Measurements from ENCODE around the gene C6orf47.

DNA sequence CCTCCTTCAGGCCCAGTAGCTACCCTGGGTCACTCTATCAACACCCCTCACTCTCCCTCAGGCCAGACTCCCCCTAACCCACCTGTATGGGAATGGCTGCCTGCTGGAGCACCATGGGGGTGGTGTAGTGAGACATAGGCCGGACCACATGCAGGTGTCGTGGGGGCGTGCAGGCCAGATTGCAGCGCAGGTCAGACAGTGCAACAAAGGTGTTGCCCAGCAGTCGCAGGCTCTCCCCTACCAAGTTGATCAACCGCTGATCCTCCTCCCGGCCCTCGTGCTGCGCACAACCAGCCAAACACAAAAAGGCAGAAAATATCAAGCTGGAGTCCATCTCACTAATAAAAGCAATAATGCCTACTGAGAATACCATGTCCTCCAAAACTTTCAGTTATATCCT lies 15.3 kb downstream of the C6orf47 start:
- no peak for TF ChIP-seq CTCF (IDR thresholded peaks at IDR 0.05)
- no peak for TF ChIP-seq RAD21 (IDR thresholded peaks at IDR 0.05; ENCODE audit: low read length)
- TF ChIP-seq, protein P1, sequence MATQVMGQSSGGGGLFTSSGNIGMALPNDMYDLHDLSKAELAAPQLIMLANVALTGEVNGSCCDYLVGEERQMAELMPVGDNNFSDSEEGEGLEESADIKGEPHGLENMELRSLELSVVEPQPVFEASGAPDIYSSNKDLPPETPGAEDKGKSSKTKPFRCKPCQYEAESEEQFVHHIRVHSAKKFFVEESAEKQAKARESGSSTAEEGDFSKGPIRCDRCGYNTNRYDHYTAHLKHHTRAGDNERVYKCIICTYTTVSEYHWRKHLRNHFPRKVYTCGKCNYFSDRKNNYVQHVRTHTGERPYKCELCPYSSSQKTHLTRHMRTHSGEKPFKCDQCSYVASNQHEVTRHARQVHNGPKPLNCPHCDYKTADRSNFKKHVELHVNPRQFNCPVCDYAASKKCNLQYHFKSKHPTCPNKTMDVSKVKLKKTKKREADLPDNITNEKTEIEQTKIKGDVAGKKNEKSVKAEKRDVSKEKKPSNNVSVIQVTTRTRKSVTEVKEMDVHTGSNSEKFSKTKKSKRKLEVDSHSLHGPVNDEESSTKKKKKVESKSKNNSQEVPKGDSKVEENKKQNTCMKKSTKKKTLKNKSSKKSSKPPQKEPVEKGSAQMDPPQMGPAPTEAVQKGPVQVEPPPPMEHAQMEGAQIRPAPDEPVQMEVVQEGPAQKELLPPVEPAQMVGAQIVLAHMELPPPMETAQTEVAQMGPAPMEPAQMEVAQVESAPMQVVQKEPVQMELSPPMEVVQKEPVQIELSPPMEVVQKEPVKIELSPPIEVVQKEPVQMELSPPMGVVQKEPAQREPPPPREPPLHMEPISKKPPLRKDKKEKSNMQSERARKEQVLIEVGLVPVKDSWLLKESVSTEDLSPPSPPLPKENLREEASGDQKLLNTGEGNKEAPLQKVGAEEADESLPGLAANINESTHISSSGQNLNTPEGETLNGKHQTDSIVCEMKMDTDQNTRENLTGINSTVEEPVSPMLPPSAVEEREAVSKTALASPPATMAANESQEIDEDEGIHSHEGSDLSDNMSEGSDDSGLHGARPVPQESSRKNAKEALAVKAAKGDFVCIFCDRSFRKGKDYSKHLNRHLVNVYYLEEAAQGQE (IDR thresholded peaks at IDR 0.05; ENCODE audit: low read depth, low read length), result no peak
- no peak for TF ChIP-seq CHD2 (IDR thresholded peaks at IDR 0.05; ENCODE audit: low read length, partially characterized antibody)
- TF ChIP-seq POLR2AphosphoS5 (IDR thresholded peaks at IDR 0.05; ENCODE audit: low read depth, low read length), result no peak
- no peak for TF ChIP-seq RCOR1 (IDR thresholded peaks at IDR 0.05; ENCODE audit: low read length)
- TF ChIP-seq ELF1 (IDR thresholded peaks at IDR 0.05), result no peak
